Naive thymus-derived CD8-positive, alpha-beta T cell (primary cell): ENCODE measurements around the gene LRRC25. TPM values are rescaled to one million over a fixed set of nuclear protein-coding genes. Genes with fewer than 3 reads are reported as not detected.

ENCODE experiments used
- ATAC-seq, 2 donors: fragments of 150-1000 bp; cut with Tn5 transposase in 1 of 2; sonication (Bioruptor Pico), chemical (Tn5 transposase) in 1 of 2; 1 replicate in 1 of 2; 2 replicates in 1 of 2; pipeline ENCODE4 v1.10.0; 2021; ENCODE audit warnings: mild to moderate bottlenecking in 2 of 2, moderate library complexity in 2 of 2
- POLR2A ChIA-PET: fragments of 350-600 bp; sonication (Branson Sonifier 250); formaldehyde crosslinking; loops from one replicate; lab custom pipeline; 2021; ENCODE audit warnings: antibody characterized with exemption; lab: Charles Lee
- DNase-seq, 10 donors: peaks; one replicate each; pipeline versions ENCODE4 v3.0.0 to v3.0.0-alpha.2; 2020 to 2022
- H3K27ac Mint-ChIP-seq, 10 donors: one replicate each; pipeline ENCODE4 v1.8.0; 2020 to 2022; ENCODE audit warnings: mild to moderate bottlenecking in 10 of 10, mixed read lengths in 10 of 10, moderate library complexity in 4 of 10, inconsistent platforms in 1 of 10
- H3K27me3 Mint-ChIP-seq, 5 donors: one replicate each; pipeline ENCODE4 v1.8.0; 2021 to 2022; ENCODE audit warnings: mixed read lengths in 5 of 5
- H3K36me3 Mint-ChIP-seq, 3 donors: one replicate each; pipeline ENCODE4 v1.8.0; 2020 to 2022; ENCODE audit warnings: mixed read lengths in 3 of 3, mild to moderate bottlenecking in 2 of 3, inconsistent platforms in 1 of 3
- H3K4me1 Mint-ChIP-seq, 4 donors: one replicate each; pipeline ENCODE4 v1.8.0; 2021 to 2022; ENCODE audit warnings: mixed read lengths in 4 of 4
- H3K4me3 Mint-ChIP-seq, 10 donors: one replicate each; pipeline ENCODE4 v1.8.0; 2020 to 2022; ENCODE audit warnings: mild to moderate bottlenecking in 10 of 10, mixed read lengths in 10 of 10, moderate library complexity in 6 of 10, inconsistent platforms in 1 of 10
- H3K9me3 Mint-ChIP-seq, 9 donors: one replicate each; pipeline ENCODE4 v1.8.0; 2020 to 2022; ENCODE audit warnings: mixed read lengths in 9 of 9, mild to moderate bottlenecking in 3 of 9, inconsistent platforms in 1 of 9, moderate library complexity in 1 of 9
- polyA plus RNA-seq, 3 donors: library from polyadenylated mRNA; unstranded; fragments of 300-500 nt; fragmentation: Illumina TruSeq; gene quantifications; one replicate each; pipeline ENCODE4 v1.2.3, GENCODE V29; 2021
- total RNA-seq, 8 experiments: library from RNA in 2 of 8; stranded (reverse) in 2 of 8; gene quantifications; one replicate each; pipeline ENCODE4 v1.2.3 and lab custom pipeline; 2021 to 2026

The LRRC25 gene
- total and polyA plus RNA-seq, 5 experiments from 2014 or later: 0.13 to 0.39 (median 0.21) TPM; not detected in 1

GRCh38 chr19:18435178-18435841 is 37.9 kb upstream of the LRRC25 start:
- Mint-ChIP-seq H3K27me3 (no peaks in the 10 kb centered on the region), H3K36me3 (no peaks in the 10 kb centered on the region), H3K27ac (peak overlapping the region in 5 of 10 donors; percentile 28 to 85 (median 40)), H3K4me3 (peak overlapping the region in 6 of 10 donors; percentile 15 to 85 (median 72)), H3K4me1 (peaks cover 11 to 37% (median 33%) of the 10 kb centered on the region in 4 donors), H3K9me3 (no peaks in the 10 kb centered on the region)
- POLR2A ChIA-PET: interaction anchor here (1.0 to 2.9 kb wide), 5 partner anchors 9 to 154 kb away, joined by 3 to 8 read pairs (median 6); partner anchors contain the start of genes JUND and SSBP4
- no peak for DNase-seq
- ATAC-seq: no peak

- Mint-ChIP-seq H3K9me3 (no peaks in the 10 kb centered on the region), H3K27ac (peak overlapping the region in 9 of 10 donors; percentile 28 to 85 (median 59)), H3K4me1 (peaks cover 11 to 40% (median 34%) of the 10 kb centered on the region in 4 donors), H3K27me3 (no peaks in the 10 kb centered on the region), H3K36me3 (no peaks in the 10 kb centered on the region), H3K4me3 (peak overlapping the region; percentile 50 to 93 (median 74))
- ATAC-seq (no peak), DNase-seq (no peak)
- POLR2A ChIA-PET: interaction anchor here (1.0 to 2.9 kb wide), 4 partner anchors 10 to 153 kb away, joined by 4 to 8 read pairs (median 6); partner anchors contain the start of genes JUND and SSBP4
Measured at GRCh38 chr19:18434411-18435175, 37.2 kb upstream of the LRRC25 start.

GRCh38 chr19:18433735-18434398 is 36.4 kb upstream of the LRRC25 start:
- no peak for ATAC-seq
- Mint-ChIP-seq H3K4me3 (peak overlapping the region; percentile 50 to 93 (median 74)), H3K27me3 (no peaks in the 10 kb centered on the region)

GRCh38 chr19:18433015-18433691 is 35.7 kb upstream of the LRRC25 start:
- Mint-ChIP-seq H3K36me3 (no peaks in the 10 kb centered on the region), H3K4me1 (peaks cover 6 to 39% (median 28%) of the 10 kb centered on the region in 4 donors), H3K4me3 (peak overlapping the region; percentile 24 to 87 (median 72)), H3K27me3 (no peaks in the 10 kb centered on the region), H3K27ac (peak overlapping the region in 5 of 10 donors; percentile 29 to 82 (median 41)), H3K9me3 (no peaks in the 10 kb centered on the region)
- POLR2A ChIA-PET: interaction anchor here (0.6 to 3.0 kb wide), 4 partner anchors 9 to 152 kb away, joined by 3 to 16 read pairs (median 6); partner anchors contain the start of genes JUND and SSBP4
- DNase-seq: peak in 7 of 10 donors; percentile 47 to 81 (median 59)
- peak; percentile 9 to 23 for ATAC-seq

More at GRCh38 chr19:18433735-18434398, 36.4 kb upstream of the LRRC25 start:
- POLR2A ChIA-PET: interaction anchor here (0.6 to 3.0 kb wide), 6 partner anchors 9 to 153 kb away, joined by 3 to 16 read pairs (median 6); partner anchors contain the start of genes JUND and SSBP4
- Mint-ChIP-seq H3K4me1 (peaks cover 6 to 37% (median 32%) of the 10 kb centered on the region in 4 donors), H3K36me3 (no peaks in the 10 kb centered on the region), H3K9me3 (no peaks in the 10 kb centered on the region), H3K27ac (peak overlapping the region in 6 of 10 donors; percentile 29 to 85 (median 58))
- DNase-seq: peak in 1 of 10 donors; percentile 19

GRCh38 chr19:18432275-18433014 is 35.0 kb upstream of the LRRC25 start:
- H3K4me1 Mint-ChIP-seq: peaks cover 6 to 39% (median 29%) of the 10 kb centered on the region in 4 donors
- no peaks in the 10 kb centered on the region for H3K36me3 Mint-ChIP-seq
- H3K27ac Mint-ChIP-seq: peak overlapping the region in 7 of 10 donors; percentile 20 to 82 (median 41)
- POLR2A ChIA-PET: interaction anchor here (1.0 to 3.0 kb wide), 8 partner anchors 8 to 415 kb away, joined by 3 to 16 read pairs (median 4); partner anchors contain the start of genes REX1BD and SSBP4
- ATAC-seq (no peak), DNase-seq (no peak)
- H3K27me3 Mint-ChIP-seq: no peaks in the 10 kb centered on the region
- H3K9me3 Mint-ChIP-seq: no peaks in the 10 kb centered on the region
- H3K4me3 Mint-ChIP-seq: peak overlapping the region; percentile 39 to 87 (median 72)

DNA sequence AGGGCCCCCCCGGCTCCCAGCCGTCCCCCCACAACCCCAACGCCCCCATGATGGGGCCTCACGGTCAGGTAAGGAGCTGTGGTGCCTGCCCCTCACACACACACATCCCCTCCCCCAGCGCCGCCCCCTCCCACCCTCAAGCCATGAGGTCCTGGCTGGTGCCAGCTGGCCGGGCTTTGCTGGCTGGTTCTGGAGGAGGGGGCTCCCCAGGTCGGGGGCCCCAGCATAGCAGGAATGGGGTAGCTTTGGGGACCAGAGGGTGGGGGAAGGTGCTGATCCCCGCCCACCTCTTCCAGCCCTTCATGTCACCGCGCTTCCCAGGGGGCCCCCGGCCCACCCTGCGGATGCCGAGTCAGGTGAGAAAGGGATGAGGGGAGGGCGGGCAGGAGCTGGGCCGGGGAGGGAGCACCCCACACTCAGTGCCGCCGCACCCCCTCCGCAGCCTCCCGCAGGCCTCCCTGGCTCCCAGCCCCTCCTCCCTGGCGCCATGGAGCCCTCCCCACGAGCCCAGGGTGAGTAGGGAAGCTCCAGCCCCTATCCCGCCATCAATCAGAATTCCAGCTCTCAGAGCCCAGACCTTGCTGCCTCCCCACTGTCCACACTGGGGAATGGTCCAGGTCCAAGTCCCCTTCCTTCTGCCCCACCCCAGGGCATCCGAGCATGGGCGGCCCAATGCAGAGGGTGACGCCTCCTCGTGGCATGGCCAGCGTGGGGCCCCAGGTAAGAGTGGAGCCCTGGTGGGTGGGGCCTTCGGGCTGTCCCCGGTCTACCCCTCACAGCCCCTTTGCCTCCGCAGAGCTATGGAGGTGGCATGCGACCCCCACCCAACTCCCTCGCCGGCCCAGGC is 34.2 kb upstream of the LRRC25 start:
- DNase-seq: no peak
- ATAC-seq: no peak
- H3K36me3 Mint-ChIP-seq: no peaks in the 10 kb centered on the region
- peak overlapping the region in 2 of 10 donors; percentile 20 to 43 for H3K27ac Mint-ChIP-seq
- no peaks in the 10 kb centered on the region for H3K27me3 Mint-ChIP-seq
- POLR2A ChIA-PET: interaction anchor here (0.6 to 3.0 kb wide), 10 partner anchors 8 to 416 kb away, joined by 3 to 16 read pairs (median 3); partner anchors contain the start of genes JUND, REX1BD and SSBP4
- no peaks in the 10 kb centered on the region for H3K9me3 Mint-ChIP-seq
- peaks cover 6 to 42% (median 30%) of the 10 kb centered on the region in 4 donors for H3K4me1 Mint-ChIP-seq
- peak overlapping the region in 7 of 10 donors; percentile 22 to 85 (median 43) for H3K4me3 Mint-ChIP-seq

- ATAC-seq (no peak), DNase-seq (no peak)
- Mint-ChIP-seq H3K9me3 (no peaks in the 10 kb centered on the region), H3K27me3 (no peaks in the 10 kb centered on the region), H3K27ac (peak overlapping the region in 8 of 10 donors; percentile 65 to 94 (median 86)), H3K36me3 (no peaks in the 10 kb centered on the region), H3K4me1 (peaks cover 10 to 39% (median 27%) of the 10 kb centered on the region in 4 donors), H3K4me3 (peak overlapping the region in 7 of 10 donors; percentile 24 to 72 (median 65))
- POLR2A ChIA-PET: interaction anchor here (1.6 to 2.0 kb wide), 2 partner anchors 9 to 149 kb away, joined by 4 to 7 read pairs; partner anchors contain the start of gene JUND
Measured at GRCh38 chr19:18430417-18431144, 33.2 kb upstream of the LRRC25 start.

GRCh38 chr19:18429717-18430416 is 32.4 kb upstream of the LRRC25 start:
- Mint-ChIP-seq H3K36me3 (no peaks in the 10 kb centered on the region), H3K27me3 (no peaks in the 10 kb centered on the region), H3K27ac (peak overlapping the region; percentile 59 to 94 (median 92)), H3K4me3 (peak overlapping the region; percentile 61 to 80 (median 68)), H3K9me3 (no peaks in the 10 kb centered on the region), H3K4me1 (peaks cover 10 to 44% (median 33%) of the 10 kb centered on the region in 4 donors)
- DNase-seq (no peak), ATAC-seq (peak in 1 of 2 donors; percentile 0)
- POLR2A ChIA-PET: interaction anchor here (1.0 to 3.4 kb wide), 6 partner anchors 7 to 149 kb away, joined by 3 to 50 read pairs (median 7); partner anchors contain the start of genes JUND and SSBP4
